Measurements from ENCODE around the gene TAGLN2.
A peak's percentile ranks its signal among the peaks of the same experiment; 100 is the strongest.

The TAGLN2 gene
- 348 to 425 (median 418) reads per million in 3 donors for total RNA-seq

- Histone ChIP-seq H3K36me3 (ENCODE audit: control insufficient read depth, insufficient read depth, low read length) (peaks cover 12% of the 10 kb centered on the region), H3K27ac (ENCODE audit: insufficient read depth, low read length, poor library complexity, severe bottlenecking) (peak within 1 kb of the TSS; percentile 100), H3K4me3 (ENCODE audit: insufficient read depth, low read depth, low read length, poor library complexity, severe bottlenecking) (peak within 1 kb of the TSS; percentile 77), H3K4me1 (ENCODE audit: control insufficient read depth, insufficient read depth, low read length, poor library complexity, severe bottlenecking) (peaks cover 28% of the 10 kb centered on the region), H3K27me3 (replicated peaks; ENCODE audit: control insufficient read depth, insufficient read depth, low read length, poor library complexity, severe bottlenecking) (no peaks in the 10 kb centered on the region), H3K9me3 (ENCODE audit: control insufficient read depth, low read length) (no peaks in the 10 kb centered on the region)
- peak; percentile 79 to 83 (median 83) for DNase-seq
These were observed at the start of gene TAGLN2 for GRCh38 chr1:159924791-159925718. Gene TAGLN2 (minus strand): TSS chr1:159925507. CDS start chr1:159920509, 4,998 bp downstream.

- Histone ChIP-seq H3K27ac (ENCODE audit: insufficient read depth, low read length, poor library complexity, severe bottlenecking) (no peak overlapping the region), H3K27me3 (replicated peaks; ENCODE audit: control insufficient read depth, insufficient read depth, low read length, poor library complexity, severe bottlenecking) (peaks cover 5% of the 10 kb centered on the region), H3K4me1 (ENCODE audit: control insufficient read depth, insufficient read depth, low read length, poor library complexity, severe bottlenecking) (no peaks in the 10 kb centered on the region), H3K36me3 (ENCODE audit: control insufficient read depth, insufficient read depth, low read length) (no peaks in the 10 kb centered on the region), H3K9me3 (ENCODE audit: control insufficient read depth, low read length) (no peaks in the 10 kb centered on the region), H3K4me3 (ENCODE audit: insufficient read depth, low read depth, low read length, poor library complexity, severe bottlenecking) (no peak overlapping the region)
- no peak for DNase-seq
These were observed 49.2 kb upstream of the TAGLN2 start for GRCh38 chr1:159974350-159974965.

GRCh38 chr1:159973350-159973940 lies 48.1 kb upstream of the TAGLN2 start:
- H3K27ac ChIP-seq (ENCODE audit: insufficient read depth, low read length, poor library complexity, severe bottlenecking) = no peak overlapping the region
- no peaks in the 10 kb centered on the region for H3K4me1 ChIP-seq (ENCODE audit: control insufficient read depth, insufficient read depth, low read length, poor library complexity, severe bottlenecking)
- H3K36me3 ChIP-seq (ENCODE audit: control insufficient read depth, insufficient read depth, low read length) = no peaks in the 10 kb centered on the region
- no peak for DNase-seq
- no peak overlapping the region for H3K4me3 ChIP-seq (ENCODE audit: insufficient read depth, low read depth, low read length, poor library complexity, severe bottlenecking)
- H3K9me3 ChIP-seq (ENCODE audit: control insufficient read depth, low read length) = no peaks in the 10 kb centered on the region
- H3K27me3 ChIP-seq (replicated peaks; ENCODE audit: control insufficient read depth, insufficient read depth, low read length, poor library complexity, severe bottlenecking) = peaks cover 5% of the 10 kb centered on the region

GRCh38 chr1:159972443-159973205 lies 47.3 kb upstream of the TAGLN2 start:
- Histone ChIP-seq H3K4me1 (ENCODE audit: control insufficient read depth, insufficient read depth, low read length, poor library complexity, severe bottlenecking) (no peaks in the 10 kb centered on the region), H3K36me3 (ENCODE audit: control insufficient read depth, insufficient read depth, low read length) (no peaks in the 10 kb centered on the region), H3K27ac (ENCODE audit: insufficient read depth, low read length, poor library complexity, severe bottlenecking) (no peak overlapping the region), H3K9me3 (ENCODE audit: control insufficient read depth, low read length) (no peaks in the 10 kb centered on the region), H3K27me3 (replicated peaks; ENCODE audit: control insufficient read depth, insufficient read depth, low read length, poor library complexity, severe bottlenecking) (peaks cover 5% of the 10 kb centered on the region), H3K4me3 (ENCODE audit: insufficient read depth, low read depth, low read length, poor library complexity, severe bottlenecking) (no peak overlapping the region)
- DNase-seq = no peak

GRCh38 chr1:159970932-159971342 lies 45.6 kb upstream of the TAGLN2 start:
- no peak for DNase-seq
- Histone ChIP-seq H3K36me3 (ENCODE audit: control insufficient read depth, insufficient read depth, low read length) (no peaks in the 10 kb centered on the region), H3K4me3 (ENCODE audit: insufficient read depth, low read depth, low read length, poor library complexity, severe bottlenecking) (no peak overlapping the region), H3K27ac (ENCODE audit: insufficient read depth, low read length, poor library complexity, severe bottlenecking) (no peak overlapping the region), H3K9me3 (ENCODE audit: control insufficient read depth, low read length) (no peaks in the 10 kb centered on the region), H3K27me3 (replicated peaks; ENCODE audit: control insufficient read depth, insufficient read depth, low read length, poor library complexity, severe bottlenecking) (peaks cover 5% of the 10 kb centered on the region), H3K4me1 (ENCODE audit: control insufficient read depth, insufficient read depth, low read length, poor library complexity, severe bottlenecking) (no peaks in the 10 kb centered on the region)

GRCh38 chr1:159968901-159969300 lies 43.6 kb upstream of the TAGLN2 start:
- Histone ChIP-seq H3K27me3 (replicated peaks; ENCODE audit: control insufficient read depth, insufficient read depth, low read length, poor library complexity, severe bottlenecking) (peaks cover 5% of the 10 kb centered on the region), H3K9me3 (ENCODE audit: control insufficient read depth, low read length) (no peaks in the 10 kb centered on the region), H3K4me1 (ENCODE audit: control insufficient read depth, insufficient read depth, low read length, poor library complexity, severe bottlenecking) (no peaks in the 10 kb centered on the region), H3K4me3 (ENCODE audit: insufficient read depth, low read depth, low read length, poor library complexity, severe bottlenecking) (no peak overlapping the region), H3K36me3 (ENCODE audit: control insufficient read depth, insufficient read depth, low read length) (no peaks in the 10 kb centered on the region), H3K27ac (ENCODE audit: insufficient read depth, low read length, poor library complexity, severe bottlenecking) (no peak overlapping the region)
- no peak for DNase-seq

- no peaks in the 10 kb centered on the region for H3K36me3 ChIP-seq (ENCODE audit: control insufficient read depth, insufficient read depth, low read length)
- DNase-seq = no peak
These were observed 40.0 kb upstream of the TAGLN2 start for GRCh38 chr1:159965263-159965662.

GRCh38 chr1:159964144-159964543 lies 38.8 kb upstream of the TAGLN2 start:
- Histone ChIP-seq H3K9me3 (ENCODE audit: control insufficient read depth, low read length) (no peaks in the 10 kb centered on the region), H3K27ac (ENCODE audit: insufficient read depth, low read length, poor library complexity, severe bottlenecking) (no peak overlapping the region), H3K4me3 (ENCODE audit: insufficient read depth, low read depth, low read length, poor library complexity, severe bottlenecking) (no peak overlapping the region), H3K36me3 (ENCODE audit: control insufficient read depth, insufficient read depth, low read length) (no peaks in the 10 kb centered on the region), H3K4me1 (ENCODE audit: control insufficient read depth, insufficient read depth, low read length, poor library complexity, severe bottlenecking) (no peaks in the 10 kb centered on the region), H3K27me3 (replicated peaks; ENCODE audit: control insufficient read depth, insufficient read depth, low read length, poor library complexity, severe bottlenecking) (no peaks in the 10 kb centered on the region)
- DNase-seq = no peak

More at GRCh38 chr1:159965263-159965662, 40.0 kb upstream of the TAGLN2 start:
- Histone ChIP-seq H3K9me3 (ENCODE audit: control insufficient read depth, low read length) (no peaks in the 10 kb centered on the region), H3K27ac (ENCODE audit: insufficient read depth, low read length, poor library complexity, severe bottlenecking) (no peak overlapping the region), H3K4me3 (ENCODE audit: insufficient read depth, low read depth, low read length, poor library complexity, severe bottlenecking) (no peak overlapping the region), H3K27me3 (replicated peaks; ENCODE audit: control insufficient read depth, insufficient read depth, low read length, poor library complexity, severe bottlenecking) (no peaks in the 10 kb centered on the region), H3K4me1 (ENCODE audit: control insufficient read depth, insufficient read depth, low read length, poor library complexity, severe bottlenecking) (no peaks in the 10 kb centered on the region)

GRCh38 chr1:159962176-159962575 lies 36.9 kb upstream of the TAGLN2 start:
- Histone ChIP-seq H3K9me3 (ENCODE audit: control insufficient read depth, low read length) (no peaks in the 10 kb centered on the region), H3K4me3 (ENCODE audit: insufficient read depth, low read depth, low read length, poor library complexity, severe bottlenecking) (no peak overlapping the region), H3K36me3 (ENCODE audit: control insufficient read depth, insufficient read depth, low read length) (no peaks in the 10 kb centered on the region), H3K27ac (ENCODE audit: insufficient read depth, low read length, poor library complexity, severe bottlenecking) (no peak overlapping the region), H3K27me3 (replicated peaks; ENCODE audit: control insufficient read depth, insufficient read depth, low read length, poor library complexity, severe bottlenecking) (no peaks in the 10 kb centered on the region), H3K4me1 (ENCODE audit: control insufficient read depth, insufficient read depth, low read length, poor library complexity, severe bottlenecking) (no peaks in the 10 kb centered on the region)
- DNase-seq = no peak

Measured in effector memory CD4-positive, alpha-beta T cell (primary cell).